GM21825 (cell line): ENCODE data around the gene ARHGAP8.
"Not testable (repeated sequence)": the region's sequence is repeated elsewhere in the genome, so short reads cannot be mapped to it uniquely, and the experiment has no call there.

Experiments used
- ATAC-seq: cut with Tn5 transposase; IDR thresholded peaks from one replicate; pipeline ENCODE4 v1.9.1; 2021; ENCODE audit warnings: mild to moderate bottlenecking, moderate library complexity; ENCODE audit not compliant: unreplicated experiment

ARHGAP8 gene

DNA sequence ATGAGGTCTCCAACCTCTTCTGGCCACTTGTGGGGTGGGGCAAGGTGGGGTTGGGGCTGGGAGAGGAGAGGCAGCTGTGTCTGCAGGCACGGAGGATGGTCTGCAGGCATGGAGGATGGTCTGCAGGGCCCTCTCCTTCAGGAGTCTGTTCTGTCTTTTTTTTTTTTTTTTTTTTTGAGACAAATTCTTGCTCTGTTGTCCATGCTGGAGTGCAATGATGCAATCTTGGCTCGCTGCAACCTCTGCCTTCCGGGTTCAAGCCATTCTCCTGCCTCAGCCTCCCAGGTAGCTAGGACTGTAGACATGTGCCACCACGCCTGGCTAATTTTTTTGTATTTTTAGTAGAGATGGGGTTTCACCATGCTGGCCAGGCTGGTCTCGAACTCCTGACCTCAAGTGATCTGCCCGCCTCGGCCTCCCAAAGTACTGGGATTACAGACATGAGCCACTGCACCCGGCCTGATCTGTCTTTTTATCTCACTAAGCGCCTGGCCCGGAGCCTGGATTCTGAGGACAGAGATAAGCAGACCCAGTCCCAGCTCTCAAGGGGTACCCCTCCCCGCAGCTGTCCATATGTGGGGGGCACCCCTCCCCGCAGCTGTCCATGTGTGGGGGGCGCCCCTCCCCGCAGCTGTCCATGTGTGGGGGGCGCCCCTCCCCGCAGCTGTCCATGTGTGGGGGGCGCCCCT lies 47.7 kb downstream of the ARHGAP8 start:
- ATAC-seq, result not testable (repeated sequence)

GRCh38 chr22:44801476-44801875 lies 49.1 kb downstream of the ARHGAP8 start:
- no peak for ATAC-seq

GRCh38 chr22:44802071-44802700 lies 49.8 kb downstream of the ARHGAP8 start:
- ATAC-seq, result no peak

- no peak for ATAC-seq
Observed at GRCh38 chr22:44802956-44803355, 50.6 kb downstream of the ARHGAP8 start.

DNA sequence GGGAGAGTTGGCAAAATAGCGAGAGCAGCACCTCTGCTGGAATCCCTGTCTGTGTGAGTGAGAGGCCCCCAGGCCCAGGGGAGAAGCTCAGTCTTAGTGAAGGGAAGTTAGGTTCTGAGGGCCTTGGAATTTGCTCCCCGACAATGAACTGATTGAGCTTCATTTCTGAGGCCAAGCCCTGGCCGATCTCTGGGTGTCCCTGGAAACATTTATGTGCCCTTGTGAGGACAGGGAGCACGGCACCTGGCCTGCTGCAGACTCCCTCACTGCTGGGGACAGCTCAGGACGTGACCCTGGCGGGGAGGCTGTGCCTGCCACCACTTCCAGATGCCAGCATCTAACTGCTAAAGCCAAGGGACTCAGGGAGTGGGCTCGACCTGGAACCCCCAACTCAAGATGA lies 52.0 kb downstream of the ARHGAP8 start:
- no peak for ATAC-seq

GRCh38 chr22:44805711-44806110 lies 53.3 kb downstream of the ARHGAP8 start:
- ATAC-seq, result no peak

GRCh38 chr22:44807232-44807631 lies 54.9 kb downstream of the ARHGAP8 start:
- ATAC-seq, result no peak

- ATAC-seq, result no peak
Observed at GRCh38 chr22:44807915-44808690, 55.7 kb downstream of the ARHGAP8 start.

GRCh38 chr22:44809456-44809855 lies 57.1 kb downstream of the ARHGAP8 start:
- no peak for ATAC-seq

- ATAC-seq, result no peak
Observed at GRCh38 chr22:44811141-44811540, 58.8 kb downstream of the ARHGAP8 start.

GRCh38 chr22:44813416-44813815 lies 61.0 kb downstream of the ARHGAP8 start:
- no peak for ATAC-seq

DNA sequence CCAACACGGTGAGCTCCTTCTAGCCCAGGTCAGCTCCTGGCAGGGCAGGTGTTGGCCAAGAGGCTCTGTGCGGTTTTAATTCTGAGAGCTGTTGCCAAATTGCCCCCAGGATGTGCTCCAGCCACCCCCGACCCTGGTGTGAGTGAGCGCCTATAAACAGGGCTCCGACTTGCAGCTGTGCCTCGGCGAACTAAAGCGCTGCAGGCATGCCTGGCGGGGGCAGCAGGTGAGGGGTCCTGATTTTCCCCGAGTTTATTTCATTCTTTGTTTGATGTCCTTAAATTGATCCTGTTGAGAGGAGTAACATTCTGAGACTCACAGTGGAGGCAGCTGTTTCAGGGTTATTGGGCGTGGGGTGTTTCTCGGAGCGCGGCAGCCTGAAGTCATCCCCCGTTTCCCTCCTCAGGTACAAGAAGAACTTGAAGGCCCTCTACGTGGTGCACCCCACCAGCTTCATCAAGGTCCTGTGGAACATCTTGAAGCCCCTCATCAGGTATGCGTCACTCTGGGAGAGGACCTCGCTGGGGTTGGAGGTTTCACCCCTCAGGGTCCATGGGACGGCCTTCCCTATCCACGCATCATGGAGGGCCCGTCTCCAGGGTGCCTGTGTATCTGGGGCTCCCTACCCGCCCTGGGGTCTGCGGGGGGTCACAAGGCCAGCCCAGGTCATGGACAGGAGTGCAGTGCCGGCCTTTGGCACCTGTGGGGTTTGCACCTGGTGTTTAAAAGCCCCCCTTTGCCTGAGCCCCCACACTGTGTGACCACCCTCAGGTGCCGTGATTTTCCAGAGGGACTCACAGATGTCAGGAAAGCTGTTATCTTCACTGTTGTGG lies 62.1 kb downstream of the ARHGAP8 start:
- no peak for ATAC-seq

DNA sequence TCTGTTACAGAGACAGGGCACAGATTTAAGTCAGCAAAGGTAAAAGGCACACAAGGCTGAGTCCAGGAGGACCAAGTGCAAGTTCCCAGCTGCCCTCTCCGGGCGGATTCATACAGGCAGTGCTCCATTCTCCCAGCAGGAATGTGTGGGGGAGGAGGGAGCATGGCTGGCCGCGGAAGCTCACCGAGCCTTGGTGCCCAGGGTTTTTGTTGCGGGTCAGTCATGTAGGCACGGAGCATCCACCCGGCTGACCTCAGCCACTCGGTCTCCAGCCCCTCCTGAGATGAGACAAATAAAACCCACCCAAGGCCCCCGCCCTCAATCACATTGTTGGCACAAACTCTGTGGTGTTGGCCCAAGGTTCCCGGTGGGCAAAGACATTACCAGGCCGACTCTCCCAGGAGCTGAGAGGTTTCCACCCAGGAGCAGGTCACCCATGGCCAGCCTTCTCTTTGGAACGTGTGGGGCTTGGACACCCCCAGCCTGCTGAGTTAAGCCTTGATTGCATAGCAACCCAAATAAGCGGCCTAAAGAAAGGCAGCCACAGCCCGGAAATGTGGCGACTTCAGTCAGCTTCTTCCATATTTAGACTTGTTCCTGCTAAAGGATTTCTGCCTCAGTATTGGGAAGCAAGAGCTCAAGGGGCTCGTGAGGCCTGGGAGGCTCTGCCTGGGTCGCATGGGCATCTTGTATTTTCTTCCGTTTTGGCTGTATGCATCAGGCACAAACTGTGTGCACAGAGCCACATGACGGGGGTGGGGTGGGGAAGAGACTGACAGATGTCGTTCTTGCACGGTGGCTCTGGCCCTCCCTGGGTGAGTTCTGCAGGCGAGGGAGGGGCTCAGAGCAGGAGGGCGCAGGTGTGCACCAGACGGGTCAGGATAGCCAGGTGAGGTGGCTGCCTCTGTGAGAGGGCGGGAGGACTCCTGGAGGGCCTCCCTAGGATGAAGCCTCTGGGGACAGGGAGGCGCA lies 63.0 kb downstream of the ARHGAP8 start:
- ATAC-seq, result no peak

GRCh38 chr22:44816141-44816540 lies 63.8 kb downstream of the ARHGAP8 start:
- ATAC-seq, result no peak

GRCh38 chr22:44818727-44819126 lies 66.4 kb downstream of the ARHGAP8 start:
- no peak for ATAC-seq

DNA sequence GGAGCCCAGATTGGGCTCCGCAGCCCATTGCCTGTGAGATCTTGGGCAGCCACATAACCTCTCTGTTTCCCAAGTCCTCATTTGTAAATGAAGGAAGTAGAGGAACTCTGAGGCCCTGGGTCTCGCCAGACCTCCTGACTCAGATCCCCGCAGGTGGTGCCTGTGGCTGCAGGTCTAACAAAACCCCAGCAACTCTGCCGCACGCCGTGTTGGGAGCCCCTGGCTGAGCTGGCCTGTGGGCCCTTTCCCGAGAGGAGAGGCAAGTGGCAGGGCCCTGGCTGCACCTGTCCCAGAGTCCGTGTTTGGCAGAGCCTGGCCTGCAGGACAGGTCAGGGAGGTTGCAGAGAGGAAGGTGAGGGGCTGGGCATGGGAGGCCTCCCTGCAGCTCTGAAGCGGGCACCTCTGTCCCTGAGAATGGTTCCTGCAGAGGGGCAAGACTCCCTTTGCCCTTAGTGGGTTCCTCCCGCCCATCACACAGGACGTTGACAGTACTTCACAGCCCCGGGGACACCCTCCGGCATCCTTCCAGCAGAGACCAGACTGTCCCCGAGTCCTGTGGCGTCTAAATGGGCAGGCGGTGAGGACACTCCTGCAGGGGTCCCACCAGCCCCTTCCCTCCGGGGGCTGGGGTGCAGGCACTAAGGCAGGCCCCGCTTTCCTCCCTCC lies 67.7 kb downstream of the ARHGAP8 start:
- no peak for ATAC-seq

DNA sequence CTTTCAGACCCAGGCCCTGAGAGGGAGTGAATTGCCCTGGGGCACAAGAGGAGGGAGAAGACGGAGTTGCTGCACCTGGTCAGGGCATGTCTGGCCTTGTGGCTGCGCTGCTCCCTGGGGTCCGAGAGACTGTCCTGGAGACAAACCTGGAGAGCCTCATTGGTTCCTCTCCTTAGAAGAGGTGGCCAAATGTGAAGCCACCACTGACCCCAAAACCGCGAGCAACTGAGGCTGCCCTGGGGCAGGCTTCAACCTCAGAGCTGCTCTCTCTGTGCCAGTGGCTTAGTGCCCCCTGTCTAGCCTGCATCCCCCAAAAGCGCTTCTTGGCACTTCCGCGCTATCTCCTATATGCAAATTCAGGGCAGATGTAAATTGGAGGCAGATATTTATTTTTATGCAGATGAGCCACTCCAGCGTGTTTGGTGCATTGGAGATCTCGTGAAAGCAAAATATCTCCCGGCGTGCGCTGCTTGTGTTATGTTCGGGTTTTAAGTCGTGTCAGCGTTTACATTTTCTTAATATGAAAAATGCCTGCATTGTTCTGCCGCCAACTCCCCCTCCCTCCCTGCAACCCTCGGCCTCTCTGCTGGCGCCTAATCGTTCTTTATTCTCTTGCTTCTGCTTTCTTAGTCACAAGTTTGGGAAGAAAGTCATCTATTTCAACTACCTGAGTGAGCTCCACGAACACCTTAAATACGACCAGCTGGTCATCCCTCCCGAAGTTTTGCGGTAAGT lies 69.5 kb downstream of the ARHGAP8 start:
- no peak for ATAC-seq

- ATAC-seq, result no peak
Observed at GRCh38 chr22:44822534-44822933, 70.2 kb downstream of the ARHGAP8 start.

DNA sequence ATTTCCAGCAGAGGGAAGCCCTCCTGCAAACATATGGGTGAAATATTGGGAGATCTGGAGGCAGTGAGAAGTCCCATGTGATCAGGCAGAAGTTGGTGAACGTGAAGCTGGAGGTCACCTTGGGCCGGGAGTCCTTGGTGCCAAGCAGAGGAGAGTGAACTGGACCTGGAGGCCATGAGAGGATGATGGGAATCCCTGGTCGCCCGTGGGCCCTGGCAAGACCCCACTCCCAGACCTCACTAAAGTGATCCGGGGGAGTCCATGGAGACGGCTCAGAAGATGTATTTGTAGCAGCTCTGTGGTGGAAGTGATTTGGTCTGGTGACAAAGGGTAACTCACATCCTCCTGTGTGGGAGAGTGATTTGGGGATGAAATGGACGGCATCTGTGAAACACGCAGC lies 71.0 kb downstream of the ARHGAP8 start:
- ATAC-seq, result no peak
